ENCODE measurements around the gene KIAA1614.

Gene KIAA1614

GRCh38 chr1:180925471-180926051 is 12.9 kb downstream of the KIAA1614 start:
- no peak for DNase-seq

DNA sequence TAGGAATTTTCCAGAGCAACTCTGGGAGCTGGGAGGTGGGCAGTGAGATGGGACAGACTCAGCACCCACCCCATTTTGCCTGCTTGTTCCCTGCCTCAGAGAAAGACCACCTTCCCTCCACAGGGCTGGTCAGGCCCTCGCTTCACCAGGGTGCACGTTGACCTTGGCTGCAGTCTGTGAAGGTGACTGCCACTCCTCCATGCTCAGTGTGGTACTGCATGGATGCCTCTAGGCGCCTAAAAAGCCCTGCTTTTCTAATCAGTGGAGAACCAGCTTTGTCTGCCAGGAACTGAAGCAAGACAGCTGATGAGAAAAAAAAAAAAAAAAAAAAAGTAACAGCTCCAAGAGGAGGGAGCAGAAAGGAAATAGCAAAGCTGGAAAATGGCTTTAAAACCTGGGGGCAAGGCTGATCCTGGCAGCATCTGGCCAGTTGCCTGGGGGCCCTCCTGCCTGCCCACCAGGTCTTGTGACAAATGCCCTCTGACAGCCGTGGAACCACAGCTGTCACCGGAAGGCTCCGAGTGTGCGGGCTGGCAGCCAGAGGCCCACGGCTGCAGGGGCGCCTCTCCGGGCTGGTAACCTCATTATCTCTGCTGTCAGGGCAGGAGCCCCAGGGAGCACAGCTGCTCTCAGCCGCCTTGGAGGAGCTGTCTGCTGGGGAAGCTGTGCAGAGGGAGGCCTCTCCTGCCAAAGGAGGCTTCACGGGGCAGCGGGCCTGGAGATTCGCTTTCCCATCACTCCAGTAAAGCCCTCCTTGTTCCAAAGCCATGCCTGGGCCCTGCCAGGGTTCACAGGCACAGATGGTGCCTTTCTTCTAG is 13.7 kb downstream of the KIAA1614 start:
- DNase-seq: no peak

DNA sequence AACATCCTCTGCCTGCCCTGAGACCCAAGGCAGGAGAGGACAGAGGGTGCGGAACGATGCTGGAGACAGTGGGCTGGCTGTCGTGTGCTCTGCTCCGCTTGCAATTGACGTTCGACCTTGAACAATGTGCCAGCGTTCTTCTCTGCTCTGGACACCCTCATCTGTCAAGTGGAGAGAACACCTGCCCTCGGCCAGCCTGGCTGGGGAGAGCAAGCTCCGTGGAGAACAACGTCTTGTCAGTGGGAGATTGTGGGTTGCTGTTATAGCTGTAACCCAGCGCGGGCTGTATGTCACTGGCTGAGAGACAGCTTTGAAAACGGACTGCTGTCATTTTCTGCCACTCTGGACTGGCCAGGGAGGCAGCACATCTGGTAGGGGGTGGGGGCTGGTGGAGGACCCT is 14.7 kb downstream of the KIAA1614 start:
- DNase-seq: no peak

GRCh38 chr1:180927841-180928240 is 15.1 kb downstream of the KIAA1614 start:
- DNase-seq: no peak

DNA sequence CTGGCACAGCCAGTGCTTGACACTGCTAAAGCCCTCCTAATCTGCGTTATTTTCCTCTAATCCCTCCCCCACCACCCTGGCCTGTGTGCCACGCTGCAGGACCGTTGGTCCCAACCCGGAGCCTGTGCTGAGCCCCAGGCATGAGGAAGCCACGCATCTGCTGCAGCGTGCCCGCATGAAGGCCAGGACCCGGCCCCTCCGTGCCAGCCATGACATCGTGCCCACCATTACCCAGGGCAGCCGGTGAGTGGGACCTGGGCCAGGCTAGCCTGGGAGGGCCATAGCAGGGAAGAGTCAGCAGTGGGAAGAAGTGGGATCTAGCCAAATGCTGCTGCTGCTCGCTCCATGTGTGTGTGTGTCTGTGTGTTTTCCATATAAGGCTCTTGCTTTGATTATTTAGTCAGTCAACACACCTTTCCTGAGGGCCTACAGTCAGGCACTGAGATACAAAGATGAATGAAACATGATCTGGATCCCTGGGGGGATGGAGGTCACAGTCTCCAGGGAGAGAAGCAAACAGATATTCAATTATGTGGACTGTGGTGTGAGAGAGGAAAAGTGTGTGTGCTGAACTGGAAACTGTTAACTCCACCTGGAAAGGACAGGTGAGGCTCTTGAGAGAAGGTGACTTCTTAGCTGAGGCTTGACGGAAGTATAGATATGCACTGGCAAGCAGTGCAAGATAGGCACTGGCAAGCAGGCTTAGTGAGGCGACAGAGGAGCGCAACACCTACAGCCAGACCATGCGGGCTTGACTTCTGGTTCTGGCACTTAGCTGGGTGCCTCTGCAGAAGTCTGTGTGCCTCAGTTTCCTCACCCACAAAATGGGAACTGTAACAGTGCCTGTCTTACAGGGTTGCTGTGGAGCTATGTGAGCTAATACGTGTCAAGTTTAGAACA is 15.9 kb downstream of the KIAA1614 start:
- DNase-seq: no peak

DNA sequence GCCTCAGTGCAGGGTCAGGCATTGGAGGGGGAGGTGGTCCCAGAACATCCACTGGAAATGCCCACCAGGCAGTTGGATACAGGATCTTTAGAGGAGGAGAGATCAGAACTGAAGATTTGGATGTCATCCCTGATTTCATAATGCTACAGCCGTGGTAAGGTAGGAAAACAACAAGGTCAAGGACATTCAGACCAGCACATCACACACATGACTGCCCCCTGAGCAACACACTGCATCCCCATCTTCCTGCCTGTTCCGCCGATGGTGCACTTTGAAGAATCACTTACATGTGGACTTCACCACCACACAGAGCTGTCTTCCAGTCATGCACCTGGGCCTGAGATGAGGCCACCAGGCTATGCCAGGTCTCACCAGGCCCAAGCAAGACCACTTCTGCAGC is 16.7 kb downstream of the KIAA1614 start:
- DNase-seq: no peak

DNA sequence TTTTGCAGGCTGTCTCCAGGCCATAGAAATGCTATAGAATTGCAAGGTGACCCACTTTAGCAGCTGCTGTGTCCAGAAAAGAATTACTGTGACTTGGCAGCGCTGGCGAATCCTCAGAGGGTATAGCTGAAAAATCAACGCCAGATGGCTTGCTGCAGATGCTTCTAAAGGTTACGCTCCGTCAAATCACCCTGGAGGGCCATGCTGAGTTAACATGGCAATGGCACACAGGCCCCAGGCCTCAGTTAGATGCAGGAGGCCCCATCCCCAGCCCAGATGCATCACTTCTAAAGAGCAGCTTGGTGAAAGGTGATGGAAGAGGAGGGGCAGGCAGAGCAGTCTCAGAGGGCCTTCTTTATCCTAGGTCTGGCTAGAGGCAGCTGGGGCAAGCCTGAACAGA is 18.0 kb downstream of the KIAA1614 start:
- no peak for DNase-seq

- no peak for DNase-seq
These were observed 18.8 kb downstream of the KIAA1614 start for GRCh38 chr1:180931529-180931928.

GRCh38 chr1:180932378-180932777 is 19.7 kb downstream of the KIAA1614 start:
- DNase-seq: no peak

GRCh38 chr1:180933141-180933540 is 20.4 kb downstream of the KIAA1614 start:
- no peak for DNase-seq

- no peak for DNase-seq
These were observed 21.9 kb downstream of the KIAA1614 start for GRCh38 chr1:180934563-180934962.

- DNase-seq: no peak
These were observed 22.8 kb downstream of the KIAA1614 start for GRCh38 chr1:180935326-180936109.

DNA sequence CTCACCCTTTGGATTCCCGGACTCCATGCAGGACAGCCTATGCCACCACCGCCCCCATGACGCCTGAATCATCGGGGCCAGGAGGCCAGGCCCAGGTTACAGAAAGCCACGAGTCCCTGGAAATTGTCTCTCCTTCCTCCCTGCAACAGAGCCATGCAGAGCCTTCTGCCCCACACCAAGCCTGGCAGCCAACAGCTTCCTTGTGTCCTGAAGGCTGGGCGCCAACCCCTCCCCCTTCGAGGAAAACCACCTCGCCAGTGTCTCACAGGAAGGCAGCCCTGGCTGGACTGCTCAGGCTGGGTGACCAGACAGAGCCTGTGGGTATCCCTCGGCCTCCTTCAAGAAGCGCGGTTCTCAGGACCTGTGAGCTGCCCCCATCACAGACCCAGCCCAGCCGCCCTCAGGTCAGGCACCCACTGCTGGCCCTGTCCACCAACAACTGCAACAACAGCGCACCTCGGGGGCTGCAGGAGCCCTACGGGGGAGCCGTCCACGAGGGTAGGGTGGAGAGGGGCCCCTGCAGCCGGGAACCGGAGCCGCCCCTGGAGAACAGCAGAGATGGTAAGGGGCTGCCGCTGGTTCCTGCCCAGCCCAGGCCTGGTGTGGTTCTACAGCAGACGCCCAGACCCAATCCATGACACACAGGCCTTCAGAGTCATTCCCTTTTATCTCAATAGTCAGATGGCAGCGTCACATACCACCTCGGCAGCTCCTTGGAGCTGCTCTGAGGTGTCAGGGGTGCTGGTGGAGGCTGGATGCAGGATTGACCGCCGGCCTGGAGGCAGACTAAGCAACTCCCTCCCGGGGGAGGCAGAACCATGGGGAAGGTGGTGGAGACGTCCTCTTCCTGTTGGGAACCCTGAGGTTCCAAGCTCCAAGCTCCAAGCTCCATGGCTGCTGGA is 23.7 kb downstream of the KIAA1614 start:
- no peak for DNase-seq

DNA sequence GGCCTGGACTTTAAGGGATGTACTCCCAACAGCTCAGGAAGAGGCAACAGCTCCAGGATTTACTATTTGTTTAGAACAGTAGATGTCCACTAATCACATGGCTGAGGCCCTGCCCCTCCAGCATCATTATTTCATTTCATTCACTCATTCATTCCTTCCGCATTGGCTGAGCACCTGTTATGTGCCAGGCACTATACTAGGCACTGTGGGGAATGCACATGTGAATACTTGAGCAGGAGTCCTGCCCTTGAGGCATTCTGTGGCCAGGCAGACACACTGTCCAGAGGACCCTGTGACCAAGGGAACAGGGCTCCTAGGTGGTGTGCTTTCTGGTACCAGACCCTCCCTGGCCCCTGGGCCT is 24.3 kb downstream of the KIAA1614 start:
- no peak for DNase-seq

- no peak for DNase-seq
These were observed 25.0 kb downstream of the KIAA1614 start for GRCh38 chr1:180937624-180938225.

- no peak for DNase-seq
These were observed 26.5 kb downstream of the KIAA1614 start for GRCh38 chr1:180939073-180939710.

DNA sequence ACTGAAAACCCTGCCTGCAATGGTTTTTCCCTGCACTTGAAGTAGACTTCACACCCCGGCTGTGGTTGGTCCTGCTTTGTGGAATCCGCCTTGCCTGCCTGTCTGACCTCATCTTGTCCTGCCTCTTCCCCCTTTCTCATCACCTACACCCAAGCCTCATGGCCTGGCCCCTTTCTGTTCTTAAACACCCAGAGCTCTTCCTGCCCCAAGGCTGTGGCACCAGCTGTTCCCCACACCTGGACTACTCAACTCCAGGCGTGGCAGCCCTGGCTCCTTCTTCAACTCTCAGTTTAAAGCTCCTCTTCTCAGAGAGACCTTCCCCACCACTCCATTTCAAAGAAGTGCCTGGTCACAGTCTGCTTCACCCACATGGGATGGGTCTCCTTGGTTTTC is 27.0 kb downstream of the KIAA1614 start:
- no peak for DNase-seq

DNA sequence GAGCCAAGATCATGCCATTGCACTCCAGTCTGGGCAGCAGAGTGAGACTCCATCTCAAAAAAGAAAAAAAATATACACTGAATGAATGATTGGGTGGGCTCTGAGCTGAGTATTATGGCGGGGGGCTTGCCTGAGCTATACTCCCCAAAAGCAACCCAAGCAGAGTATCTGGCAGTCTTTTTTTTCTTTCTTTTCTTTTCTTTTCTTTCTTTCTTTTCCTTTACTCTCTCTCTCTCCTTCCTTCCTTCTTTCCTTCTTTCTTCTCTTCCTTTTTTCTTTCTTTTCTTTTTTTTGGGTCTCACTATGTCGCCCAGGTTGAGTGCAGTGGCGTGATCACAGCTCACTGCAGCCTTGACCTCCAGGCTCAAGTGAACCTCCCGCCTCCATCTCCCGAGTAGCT is 27.7 kb downstream of the KIAA1614 start:
- no peak for DNase-seq

DNA sequence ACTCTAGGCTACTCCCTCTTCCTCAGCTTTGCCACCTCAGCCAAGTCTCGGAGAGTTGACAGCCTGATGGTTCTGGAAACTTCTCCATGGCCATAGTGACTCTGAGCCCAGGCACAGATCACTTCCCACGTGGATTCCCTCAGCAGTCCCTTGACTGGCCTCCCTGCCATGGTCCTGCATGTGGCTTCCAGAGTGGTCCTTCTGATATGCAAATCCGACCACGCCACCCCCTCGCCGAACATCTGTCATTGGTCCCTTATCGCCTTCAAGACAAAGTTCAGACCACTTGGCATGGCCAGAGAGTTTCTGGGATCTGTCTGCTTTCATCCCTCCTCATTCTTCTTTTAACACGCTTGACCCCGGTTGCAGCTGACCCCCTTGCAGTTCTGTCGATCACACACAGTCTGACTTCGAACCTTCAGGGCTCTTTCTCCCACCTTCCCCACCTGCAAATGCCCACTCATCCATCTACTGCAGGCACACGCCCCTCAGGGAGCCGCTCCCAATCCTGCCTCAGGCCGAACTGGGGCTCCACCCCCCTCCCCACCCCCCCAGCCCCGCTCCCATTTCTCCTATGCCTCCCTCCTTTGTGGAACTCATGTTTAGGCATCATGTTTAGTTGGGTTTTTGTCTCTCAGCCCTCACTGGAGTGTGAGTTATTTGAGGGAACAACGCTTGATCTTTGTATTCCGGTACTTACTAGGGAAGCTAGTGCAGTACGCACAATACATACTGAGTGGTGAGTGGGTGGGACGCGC is 29.0 kb downstream of the KIAA1614 start:
- DNase-seq: no peak

- no peak for DNase-seq
These were observed 32.5 kb downstream of the KIAA1614 start for GRCh38 chr1:180945151-180945550.

Data from activated naive CD4-positive, alpha-beta T cell treated with Interleukin-2 at 50 U/mL for 16 hours (primary cell).